DMS53 (cell line): ENCODE results near the gene CEACAM20.
A peak's percentile ranks its signal among the peaks of the same experiment; 100 is the strongest.
"Not testable (repeated sequence)": the region's sequence is repeated elsewhere in the genome, so short reads cannot be mapped to it uniquely, and the experiment has no call there.

Source experiments
- DNase-seq: peaks from one replicate; lab custom pipeline; 2025; lab: John Stamatoyannopoulos, UW

Gene CEACAM20

DNA sequence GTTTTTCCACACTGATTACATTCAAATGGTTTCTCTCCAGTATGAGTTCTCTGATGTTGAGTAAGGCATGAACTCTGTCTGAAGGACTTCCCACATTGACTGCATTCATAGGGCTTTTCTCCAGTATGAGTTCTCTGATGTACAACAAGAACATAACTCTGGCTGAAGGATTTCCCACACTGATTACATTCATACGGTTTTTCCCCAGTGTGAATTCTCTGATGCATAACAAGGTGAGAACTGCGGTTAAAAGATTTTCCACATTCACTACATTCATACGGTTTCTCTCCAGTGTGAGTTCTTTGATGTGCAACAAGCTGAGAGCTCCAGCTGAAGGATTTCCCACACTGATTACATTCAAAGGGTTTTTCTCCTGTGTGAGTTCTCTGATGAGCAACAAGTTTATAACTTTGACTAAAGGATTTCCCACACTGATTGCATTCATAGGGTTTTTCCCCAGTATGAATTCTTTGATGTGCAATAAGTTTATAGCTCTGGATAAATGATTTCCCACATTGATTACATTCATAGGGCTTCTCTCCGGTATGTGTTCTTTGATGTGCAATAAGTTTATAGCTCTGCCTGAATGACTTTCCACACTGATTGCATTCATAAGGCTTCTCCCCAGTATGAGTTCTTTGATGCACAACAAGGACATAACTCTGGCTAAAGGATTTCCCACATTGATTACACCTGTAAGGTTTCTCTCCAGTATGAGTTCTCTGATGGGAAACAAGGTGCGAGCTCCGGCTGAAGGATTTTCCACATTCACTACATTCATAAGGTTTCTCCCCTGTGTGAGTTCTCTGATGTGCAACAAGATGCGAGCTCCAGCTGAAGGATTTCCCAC, 52.7 kb downstream of the CEACAM20 start:
- DNase-seq: peak; percentile 83

- peak; percentile 11 for DNase-seq
Observed at GRCh38 chr19:44468730-44469129, 60.7 kb downstream of the CEACAM20 start.

GRCh38 chr19:44462600-44463286, 66.7 kb downstream of the CEACAM20 start:
- DNase-seq: not testable (repeated sequence)
